ENCODE results near the gene FBXW7. TPM values are rescaled to one million over a fixed set of nuclear protein-coding genes. Genes with fewer than 3 reads are reported as not detected.

Gene FBXW7
- total and polyA plus RNA-seq, 2 donors from 2014 or later, result 5.5 to 64.0 TPM

DNA sequence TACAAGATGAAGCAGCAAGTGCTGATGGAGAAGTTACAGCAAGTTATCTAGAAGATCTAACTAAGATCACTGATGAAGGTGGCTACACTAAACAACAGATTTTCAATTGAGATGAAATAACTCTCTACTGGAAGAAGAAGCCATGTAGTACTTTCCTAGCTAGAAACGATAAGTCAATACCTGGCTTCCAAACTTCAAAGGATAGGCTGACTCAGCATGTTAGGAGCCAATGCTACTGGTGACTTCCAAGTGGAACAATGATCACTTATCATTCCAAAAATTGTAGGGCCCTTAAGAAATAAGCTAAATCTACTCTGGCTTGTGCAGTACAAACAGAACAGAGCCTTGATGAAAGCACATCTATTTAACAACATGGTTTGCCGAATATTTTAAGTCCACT lies 55.0 kb downstream of the FBXW7 start:
- Histone ChIP-seq H3K27me3 (ENCODE audit: control insufficient read depth, insufficient read depth, low read length) (no peaks in the 10 kb centered on the region), H3K9me3 (ENCODE audit: control insufficient read depth in 2 of 3, insufficient read depth in 1 of 3, low read length in 3 of 3) (peaks cover 0 to 1% (median 0%) of the 10 kb centered on the region in 3 donors), H3K9ac (ENCODE audit: low read length in 3 of 3) (no peak overlapping the region), H3K36me3 (ENCODE audit: control insufficient read depth in 2 of 3, insufficient read depth in 3 of 3, low read length in 3 of 3) (no peaks in the 10 kb centered on the region), H3K4me3 (ENCODE audit: low read length in 3 of 3) (no peak overlapping the region), H3K4me1 (ENCODE audit: control insufficient read depth in 2 of 3, insufficient read depth in 2 of 3, low read depth in 1 of 3, low read length in 3 of 3) (peaks cover 2 to 6% (median 3%) of the 10 kb centered on the region in 3 donors), H3K27ac (ENCODE audit: low read depth in 2 of 2, low read length in 2 of 2) (no peak overlapping the region)
- TF ChIP-seq CTCF (IDR thresholded peaks at IDR 0.05; ENCODE audit: borderline replicate concordance, extremely low read depth, insufficient read depth), result no peak
- intact Hi-C loops (cut with DNase I), result no loop called here
- DNase-seq (no peak), FAIRE-seq (no peak)

DNA sequence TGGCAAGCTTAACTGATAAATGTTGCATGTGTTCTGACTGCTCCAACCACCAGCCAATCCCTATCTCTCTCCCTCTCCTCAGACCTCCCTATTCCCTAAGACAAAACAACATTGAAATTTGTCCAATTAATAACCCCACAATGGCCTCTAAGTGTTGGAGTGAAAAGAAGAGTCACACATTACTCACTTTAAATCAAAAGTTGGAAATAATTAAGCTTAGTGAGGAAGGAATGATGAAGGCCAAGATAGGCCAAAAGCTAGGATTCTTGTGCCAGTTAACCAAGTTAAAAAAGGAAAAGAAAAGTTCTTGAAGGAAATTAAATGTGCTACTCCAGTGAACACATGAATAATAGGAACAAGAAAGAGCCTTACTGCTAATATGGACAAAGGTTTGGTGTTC lies 55.6 kb downstream of the FBXW7 start:
- no peaks in the 10 kb centered on the region for H3K36me3 ChIP-seq (ENCODE audit: control insufficient read depth in 2 of 3, insufficient read depth in 3 of 3, low read length in 3 of 3)
- TF ChIP-seq CTCF (IDR thresholded peaks at IDR 0.05; ENCODE audit: borderline replicate concordance, extremely low read depth, insufficient read depth), result no peak
- intact Hi-C loops (cut with DNase I), result no loop called here
- no peak overlapping the region for H3K27ac ChIP-seq (ENCODE audit: low read depth in 2 of 2, low read length in 2 of 2)
- H3K4me1 ChIP-seq (ENCODE audit: control insufficient read depth in 2 of 3, insufficient read depth in 2 of 3, low read depth in 1 of 3, low read length in 3 of 3), result peaks cover 0 to under 1% (median 0%) of the 10 kb centered on the region in 3 donors
- no peak for FAIRE-seq
- peaks cover 0 to 1% (median 0%) of the 10 kb centered on the region in 3 donors for H3K9me3 ChIP-seq (ENCODE audit: control insufficient read depth in 2 of 3, insufficient read depth in 1 of 3, low read length in 3 of 3)
- no peak overlapping the region for H3K9ac ChIP-seq (ENCODE audit: low read length in 3 of 3)
- H3K4me3 ChIP-seq (ENCODE audit: low read length in 3 of 3), result no peak overlapping the region
- H3K27me3 ChIP-seq (ENCODE audit: control insufficient read depth, insufficient read depth, low read length), result no peaks in the 10 kb centered on the region
- DNase-seq, result no peak

DNA sequence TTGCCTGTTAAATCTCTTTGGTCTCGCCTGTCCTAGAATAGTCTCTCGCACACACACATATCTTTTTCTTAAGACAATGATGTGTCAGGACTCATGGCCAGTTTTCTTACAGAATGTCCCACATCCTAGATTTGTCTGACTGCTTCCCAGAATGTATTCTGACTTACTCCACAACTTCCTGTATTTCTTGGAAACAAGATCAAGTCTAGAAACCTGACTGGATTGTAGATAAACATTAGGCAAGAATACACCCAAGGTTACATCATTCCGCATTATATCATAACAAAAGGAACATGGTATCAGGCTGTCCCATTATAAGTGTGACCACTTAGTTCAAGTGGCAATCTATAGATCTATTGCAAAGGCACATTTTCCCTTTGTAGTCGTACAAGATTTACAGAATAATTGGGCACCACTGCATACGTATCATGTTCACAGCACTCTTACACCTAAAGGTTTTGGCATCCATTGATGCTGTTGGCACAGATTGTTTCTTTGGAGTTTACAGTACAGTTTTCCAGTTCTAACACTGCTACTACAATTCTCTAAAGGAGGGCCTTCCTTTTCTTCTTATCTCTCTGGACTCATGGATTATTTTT lies 56.4 kb downstream of the FBXW7 start:
- H3K4me1 ChIP-seq (ENCODE audit: control insufficient read depth in 2 of 3, insufficient read depth in 2 of 3, low read depth in 1 of 3, low read length in 3 of 3), result no peaks in the 10 kb centered on the region
- peaks cover 0 to 1% (median 0%) of the 10 kb centered on the region in 3 donors for H3K9me3 ChIP-seq (ENCODE audit: control insufficient read depth in 2 of 3, insufficient read depth in 1 of 3, low read length in 3 of 3)
- peak; percentile 19 for FAIRE-seq
- no peaks in the 10 kb centered on the region for H3K27me3 ChIP-seq (ENCODE audit: control insufficient read depth, insufficient read depth, low read length)
- H3K4me3 ChIP-seq (ENCODE audit: low read length in 3 of 3), result no peak overlapping the region
- intact Hi-C loops (cut with DNase I), result no loop called here
- no peak overlapping the region for H3K9ac ChIP-seq (ENCODE audit: low read length in 3 of 3)
- no peak for TF ChIP-seq CTCF (IDR thresholded peaks at IDR 0.05; ENCODE audit: borderline replicate concordance, extremely low read depth, insufficient read depth)
- no peaks in the 10 kb centered on the region for H3K36me3 ChIP-seq (ENCODE audit: control insufficient read depth in 2 of 3, insufficient read depth in 3 of 3, low read length in 3 of 3)
- no peak for DNase-seq
- no peak overlapping the region for H3K27ac ChIP-seq (ENCODE audit: low read depth in 2 of 2, low read length in 2 of 2)
